GM18508 (cell line): ENCODE data around the gene MYLK3.
"Not testable (repeated sequence)": the region's sequence is repeated elsewhere in the genome, so short reads cannot be mapped to it uniquely, and the experiment has no call there.

Experiments
- ATAC-seq: cut with Tn5 transposase; IDR thresholded peaks from one replicate; pipeline ENCODE4 v1.9.1; 2021; ENCODE audit warnings: moderate number of reproducible peaks; ENCODE audit not compliant: insufficient read depth, unreplicated experiment

MYLK3 gene

GRCh38 chr16:46695937-46696336, 52.2 kb downstream of the MYLK3 start:
- no peak for ATAC-seq

- no peak for ATAC-seq
These were observed 54.5 kb downstream of the MYLK3 start for GRCh38 chr16:46693598-46693997.

- no peak for ATAC-seq
These were observed 56.4 kb downstream of the MYLK3 start for GRCh38 chr16:46691726-46692125.

- no peak for ATAC-seq
These were observed 57.6 kb downstream of the MYLK3 start for GRCh38 chr16:46690281-46691178.

- peak; percentile 45 for ATAC-seq
These were observed 58.5 kb downstream of the MYLK3 start, which contains the start of gene ORC6 for GRCh38 chr16:46689365-46690280. Gene ORC6 (plus strand): TSS chr16:46689659. CDS start chr16:46689706, 47 bp downstream.

- ATAC-seq: peak; percentile 81
These were observed 59.3 kb downstream of the MYLK3 start, which contains the start of gene VPS35 for GRCh38 chr16:46688654-46689364. Gene VPS35 (minus strand): TSS chr16:46689178. CDS start chr16:46689133, 45 bp downstream.

GRCh38 chr16:46688101-46688653, 60.0 kb downstream of the MYLK3 start:
- ATAC-seq: no peak

GRCh38 chr16:46687486-46687885, 60.7 kb downstream of the MYLK3 start:
- no peak for ATAC-seq

- ATAC-seq: no peak
These were observed 61.2 kb downstream of the MYLK3 start for GRCh38 chr16:46686815-46687473.

- not testable (repeated sequence) for ATAC-seq
These were observed 66.3 kb downstream of the MYLK3 start for GRCh38 chr16:46681867-46682266.

GRCh38 chr16:46677943-46678342, 70.2 kb downstream of the MYLK3 start:
- not testable (repeated sequence) for ATAC-seq

GRCh38 chr16:46673320-46674013, 74.7 kb downstream of the MYLK3 start:
- no peak for ATAC-seq

GRCh38 chr16:46662123-46662522, 86.0 kb downstream of the MYLK3 start:
- no peak for ATAC-seq

- peak; percentile 75 for ATAC-seq
These were observed 89.2 kb downstream of the MYLK3 start for GRCh38 chr16:46658925-46659324.
